Stimulated activated CD4-positive, alpha-beta T cell treated with anti-CD3 and anti-CD28 coated beads, Interleukin-15, amount 100 ng/mL, for 1 hour (primary cell): ENCODE results near the gene EPB41L5.
"Not testable (repeated sequence)": the region's sequence is repeated elsewhere in the genome, so short reads cannot be mapped to it uniquely, and the experiment has no call there.

Experiments
- DNase-seq, 2 donors: peaks; one replicate each; pipeline ENCODE4 v3.0.0-alpha.2; 2020; ENCODE audit warnings: low read depth in 1 of 2, low spot score in 1 of 2

The EPB41L5 gene

DNA sequence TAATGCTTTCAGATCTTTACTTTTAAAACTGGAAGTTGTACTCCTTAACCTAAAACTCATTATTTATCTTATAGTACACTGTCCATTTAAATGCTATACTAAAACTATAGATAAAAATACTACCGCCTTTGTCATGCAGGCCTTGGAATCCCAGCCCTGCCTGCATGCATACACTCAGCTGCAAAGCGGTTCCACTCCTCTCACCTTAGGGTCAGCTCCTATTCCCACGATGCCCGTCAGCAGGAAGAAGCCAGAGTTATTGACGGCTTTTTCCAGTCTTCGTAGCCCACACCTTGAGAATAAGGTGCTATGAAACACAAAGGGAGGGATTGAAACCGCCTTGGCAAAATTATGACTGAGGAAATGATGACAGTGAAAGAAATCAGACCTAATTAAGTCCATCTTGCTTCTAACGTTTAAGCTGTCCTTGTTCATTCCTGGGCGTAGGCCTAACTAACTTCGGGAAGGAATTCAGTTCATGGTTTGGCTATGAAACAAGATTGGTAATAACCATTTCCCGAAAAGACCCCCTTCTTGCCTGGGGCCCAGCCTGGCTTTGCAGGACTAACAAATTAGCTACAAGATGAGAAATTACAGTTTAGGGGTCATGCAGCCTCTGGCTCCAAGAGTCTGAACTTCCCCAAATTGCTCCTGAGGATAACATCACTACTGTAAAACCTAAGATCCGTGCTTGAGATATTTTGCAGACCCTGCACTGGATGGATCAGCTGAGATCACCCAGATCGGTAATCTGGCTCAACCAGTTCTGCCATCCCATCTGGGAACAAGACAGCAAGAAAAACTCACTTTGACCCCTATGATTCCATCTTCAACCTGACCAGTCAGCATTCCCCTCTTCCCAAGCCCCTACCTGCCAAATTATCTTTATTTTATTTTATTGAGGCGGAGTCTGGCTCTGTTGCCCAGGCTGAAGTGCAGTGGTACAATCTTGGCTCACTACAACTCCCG, 17.1 kb downstream of the EPB41L5 start:
- no peak for DNase-seq

DNA sequence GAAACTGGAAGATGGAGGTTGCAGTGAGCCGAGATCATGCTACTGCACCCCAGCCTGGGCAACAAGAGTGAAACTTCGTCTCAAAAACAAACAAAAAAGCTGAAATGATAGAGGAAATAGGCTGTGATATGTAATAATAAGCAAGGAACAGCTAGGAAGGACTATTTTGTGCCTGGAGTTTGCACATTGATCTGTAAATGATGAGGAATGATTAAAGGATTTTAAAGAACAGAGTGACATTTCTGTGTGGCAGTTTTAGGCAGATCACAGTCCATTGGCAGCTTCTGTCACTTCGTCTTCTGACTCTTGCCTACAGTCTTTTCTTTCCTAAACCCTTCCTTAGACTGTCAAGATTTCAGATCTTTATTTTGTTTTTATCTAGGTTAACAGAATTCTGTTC, 19.4 kb downstream of the EPB41L5 start:
- DNase-seq = no peak

DNA sequence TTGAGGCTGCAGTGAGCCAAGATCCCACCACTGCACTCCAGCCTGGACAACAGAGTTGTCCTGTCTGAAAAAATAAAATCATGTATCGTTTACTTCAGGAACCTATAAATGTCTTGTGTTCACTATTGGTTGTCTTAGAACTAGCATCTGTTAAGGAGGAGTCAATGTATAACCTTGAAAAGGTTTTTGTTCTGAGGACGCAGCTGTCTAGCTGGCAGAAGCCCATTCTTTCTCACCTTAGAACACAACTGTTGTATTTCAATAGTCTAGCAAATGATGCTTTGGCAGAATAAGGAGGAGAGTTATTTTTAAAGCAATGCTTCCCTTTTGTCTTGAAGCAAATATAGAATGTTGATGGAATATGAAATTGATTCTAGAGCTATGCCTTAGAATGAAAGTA, 21.1 kb downstream of the EPB41L5 start:
- DNase-seq = no peak

DNA sequence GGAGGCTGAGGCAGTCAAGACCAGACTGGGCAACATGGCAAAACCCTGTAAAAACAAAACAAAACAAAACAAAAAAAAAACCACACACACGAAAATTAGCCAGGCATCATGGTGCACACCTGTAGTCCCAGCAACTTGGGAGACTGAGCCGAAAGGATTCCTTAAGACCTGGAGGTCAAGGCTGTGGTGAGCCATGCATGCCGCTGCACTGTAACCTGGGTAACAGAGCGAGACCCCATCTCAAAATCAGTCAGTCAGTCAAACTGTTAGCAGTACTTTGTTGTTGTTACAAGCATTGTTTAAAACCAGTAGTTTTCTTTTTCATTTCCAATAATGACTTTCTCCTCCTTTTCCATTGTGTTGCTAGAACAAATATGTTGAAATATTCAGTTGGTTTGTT, 21.7 kb downstream of the EPB41L5 start:
- DNase-seq = no peak

DNA sequence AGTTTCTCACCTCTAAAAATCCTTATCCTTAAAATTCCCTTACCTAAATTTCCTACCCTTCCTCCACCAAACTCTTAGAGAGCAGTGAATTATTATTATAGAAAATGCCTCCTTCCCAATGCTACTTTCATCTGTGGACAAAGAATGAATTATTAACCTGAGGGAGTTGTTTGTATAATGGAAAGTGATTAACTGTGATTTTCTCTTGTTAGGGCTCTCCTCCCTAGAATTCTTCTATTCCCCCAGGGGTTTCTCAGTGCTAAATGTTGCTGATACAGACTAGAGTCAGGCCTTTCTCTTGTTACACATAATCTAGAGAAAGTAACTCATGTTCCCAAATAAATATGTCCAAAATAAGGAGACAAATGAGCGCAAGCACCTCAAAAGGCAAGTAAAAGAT, 23.3 kb downstream of the EPB41L5 start:
- DNase-seq = no peak

DNA sequence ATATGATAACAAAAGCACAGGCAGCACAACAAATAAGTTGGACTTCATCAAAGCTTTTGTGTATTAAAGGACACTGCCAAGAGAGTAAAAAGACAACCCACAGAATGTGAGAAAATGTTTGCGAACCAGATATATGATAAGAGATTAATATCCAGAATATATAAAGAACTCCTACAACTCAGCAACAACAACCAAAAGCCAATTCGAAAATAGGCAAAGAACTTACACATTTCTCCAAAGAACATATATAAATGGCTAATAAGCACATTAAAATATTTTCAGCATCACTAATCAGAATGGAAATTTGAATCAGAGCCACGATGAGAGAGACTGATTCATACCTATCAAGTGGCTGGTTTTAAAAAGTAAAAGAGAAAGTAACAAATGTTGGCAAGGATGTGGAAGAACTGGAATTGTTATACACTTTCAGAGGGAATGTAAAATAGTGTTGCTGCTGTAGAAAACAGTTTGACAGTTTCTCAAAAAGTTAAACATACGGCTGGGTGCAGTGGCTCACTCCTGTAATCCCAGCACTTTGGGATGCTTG, 25.2 kb downstream of the EPB41L5 start:
- DNase-seq = no peak

DNA sequence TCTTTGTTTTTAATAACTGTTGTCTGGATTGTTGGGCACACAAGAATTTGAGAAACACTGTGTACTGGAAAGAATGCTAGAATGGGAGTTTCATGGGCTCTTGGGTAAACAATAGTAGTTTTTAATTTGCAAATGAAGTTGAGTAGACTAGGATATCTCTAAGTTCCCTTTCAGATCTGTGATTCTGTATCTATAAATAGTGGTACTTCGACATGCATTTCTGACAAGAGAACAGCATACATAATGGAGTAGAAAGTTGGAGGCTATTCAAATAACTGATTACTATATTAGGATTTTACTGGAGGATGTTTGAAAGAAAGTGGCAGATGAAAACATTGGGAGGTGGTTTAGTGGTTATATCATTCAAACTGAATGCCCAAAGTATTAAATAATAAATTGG, 29.5 kb downstream of the EPB41L5 start:
- DNase-seq = no peak

DNA sequence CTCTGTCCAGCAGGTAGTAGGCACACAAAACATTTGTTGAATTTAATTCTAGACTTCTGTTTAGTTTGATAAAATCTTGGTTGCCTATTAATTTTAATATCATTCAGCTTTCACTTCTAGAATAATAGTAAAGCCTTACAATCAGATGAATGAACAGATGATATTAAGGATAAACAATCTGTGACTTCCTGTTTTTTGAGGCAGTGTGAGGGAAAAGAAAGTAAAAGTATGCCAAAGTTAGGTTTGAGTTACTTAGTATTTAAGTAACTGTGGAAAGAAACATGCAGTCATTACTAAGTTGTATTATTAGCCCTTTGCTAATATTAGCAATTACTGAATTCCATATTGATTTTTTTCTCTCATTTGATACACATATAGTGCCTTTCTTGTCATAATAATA, 31.5 kb downstream of the EPB41L5 start:
- DNase-seq = no peak

DNA sequence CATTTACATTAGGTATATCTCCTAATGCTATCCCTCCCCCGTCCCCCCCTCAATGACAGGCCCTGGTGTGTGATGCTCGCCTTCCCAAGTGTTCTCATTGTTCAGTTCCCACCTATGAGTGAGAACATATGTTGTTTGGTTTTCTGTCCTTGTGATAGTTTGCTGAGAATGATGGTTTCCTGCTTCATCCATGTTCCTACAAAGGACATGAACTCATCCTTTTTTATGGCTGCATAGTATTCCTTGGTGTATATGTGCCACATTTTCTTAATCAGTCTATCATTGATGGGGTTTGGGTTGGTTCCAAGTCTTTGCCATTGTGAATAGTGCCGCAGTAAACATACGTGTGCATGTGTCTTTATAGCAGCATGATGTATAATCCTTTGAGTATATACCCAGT, 32.9 kb downstream of the EPB41L5 start:
- not testable (repeated sequence) for DNase-seq

DNA sequence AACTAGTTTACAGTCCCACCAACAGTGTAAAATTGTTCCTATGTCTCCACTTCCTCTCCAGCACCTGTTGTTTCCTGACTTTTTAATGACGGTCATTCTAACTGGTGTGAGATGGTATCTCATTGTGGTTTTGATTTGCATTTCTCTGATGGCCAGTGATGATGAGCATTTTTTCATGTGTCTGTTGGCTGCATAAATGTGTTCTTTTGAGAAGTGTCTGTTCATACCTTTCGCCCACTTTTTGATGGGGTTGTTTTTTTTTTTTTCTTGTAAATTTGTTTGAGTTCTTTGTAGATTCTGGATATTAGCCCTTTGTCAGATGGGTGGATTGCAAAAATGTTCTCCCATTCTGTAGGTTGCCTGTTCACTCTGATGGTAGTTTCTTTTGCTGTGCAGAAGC, 33.4 kb downstream of the EPB41L5 start:
- DNase-seq = not testable (repeated sequence)

DNA sequence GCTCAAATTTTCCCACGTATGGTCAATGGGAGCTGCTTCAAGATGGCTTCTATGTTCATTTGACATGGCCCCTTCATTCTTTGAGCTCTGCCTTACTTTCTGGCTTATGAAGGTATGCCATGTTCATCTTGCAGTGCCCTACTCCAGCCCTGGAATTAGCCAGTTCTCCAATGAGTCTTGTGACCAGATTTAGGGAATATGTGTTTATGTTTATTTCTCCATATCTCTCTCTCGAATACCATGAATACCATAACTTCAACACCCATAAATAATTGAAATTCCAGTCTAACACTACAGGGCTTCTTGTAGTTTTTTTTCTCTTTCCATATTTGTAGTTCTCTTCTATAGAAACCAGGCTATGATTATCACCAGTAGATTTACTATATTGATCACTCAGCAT, 39.7 kb downstream of the EPB41L5 start:
- no peak for DNase-seq

DNA sequence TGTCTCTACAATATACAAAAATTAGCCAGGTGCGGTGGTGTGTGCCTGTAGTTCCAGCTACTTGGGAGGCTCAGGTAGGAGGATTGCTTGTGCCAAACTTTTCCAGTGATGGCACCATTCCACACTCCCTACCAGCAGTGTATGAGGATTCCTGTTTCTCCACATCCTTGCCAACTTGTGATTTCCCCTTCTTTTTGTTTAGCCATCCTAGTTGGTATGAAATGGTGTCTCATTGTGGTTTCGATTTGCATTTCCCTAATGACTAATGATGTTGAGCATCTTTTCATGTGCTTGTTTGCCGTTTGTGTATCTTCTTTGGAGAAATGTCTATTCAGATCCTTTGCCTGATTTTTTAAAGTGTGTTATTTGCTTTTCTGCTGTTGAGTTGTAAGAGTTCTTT, 41.0 kb downstream of the EPB41L5 start:
- no peak for DNase-seq

DNA sequence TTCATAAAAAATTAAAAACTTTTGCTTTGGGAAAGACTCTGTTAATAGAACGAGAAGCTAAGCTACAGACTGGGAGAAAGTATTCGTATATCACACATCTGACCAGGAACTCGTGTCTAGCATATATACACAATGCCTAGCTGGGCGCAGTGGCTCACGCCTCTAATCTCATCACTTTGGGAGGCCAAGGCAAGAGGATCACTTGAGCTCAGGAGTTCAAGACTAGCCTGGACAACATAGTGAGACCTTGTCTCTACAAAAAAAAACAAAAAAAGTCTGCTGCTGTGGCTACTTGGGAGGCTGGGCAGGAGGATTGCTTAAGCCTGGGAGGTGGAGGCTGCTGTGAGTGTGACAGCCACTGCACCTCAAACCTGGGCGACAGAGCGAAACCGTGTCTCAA, 46.6 kb downstream of the EPB41L5 start:
- no peak for DNase-seq

DNA sequence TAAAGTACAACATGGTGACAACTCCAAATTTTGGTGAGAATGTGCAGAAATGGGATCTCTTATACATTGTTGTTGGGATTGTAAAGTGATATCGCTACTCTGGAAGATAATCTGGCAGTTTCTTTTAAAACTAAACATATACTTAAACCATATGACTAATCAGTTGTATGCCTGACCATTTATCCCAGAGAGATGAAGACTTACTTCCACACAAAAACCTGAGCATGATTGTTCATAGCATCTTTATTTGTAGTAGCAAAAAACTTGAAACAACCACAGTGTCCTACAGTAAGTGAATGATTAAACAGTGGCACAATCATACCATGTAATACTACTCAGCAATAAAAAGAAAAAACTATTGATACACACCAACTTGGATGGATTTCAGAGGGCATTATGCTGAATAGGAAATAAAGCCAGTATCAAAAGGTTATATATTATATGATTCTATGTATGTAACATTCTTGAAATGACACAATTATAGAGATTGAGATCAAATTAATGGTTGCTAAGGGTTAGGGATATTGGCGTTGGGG, 47.3 kb downstream of the EPB41L5 start:
- no peak for DNase-seq

DNA sequence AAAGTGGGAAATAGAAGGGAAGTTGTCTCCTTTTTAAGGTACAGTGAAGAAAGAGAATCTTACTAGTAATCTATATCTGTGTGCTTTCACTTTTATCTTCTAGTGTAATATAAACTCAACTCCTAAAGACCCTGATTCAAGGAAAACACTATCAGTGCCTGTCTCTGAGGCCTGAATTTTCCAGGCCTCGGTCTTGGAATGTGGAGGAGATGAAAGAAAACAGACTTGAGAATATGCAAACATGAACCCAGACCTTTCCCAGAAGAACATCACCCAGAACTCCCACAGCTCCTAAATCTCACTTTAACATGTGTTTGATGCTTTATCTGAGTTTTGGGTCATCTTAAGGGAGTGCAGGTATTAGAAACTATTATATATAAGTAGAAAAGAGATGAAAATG, 51.8 kb downstream of the EPB41L5 start:
- no peak for DNase-seq

DNA sequence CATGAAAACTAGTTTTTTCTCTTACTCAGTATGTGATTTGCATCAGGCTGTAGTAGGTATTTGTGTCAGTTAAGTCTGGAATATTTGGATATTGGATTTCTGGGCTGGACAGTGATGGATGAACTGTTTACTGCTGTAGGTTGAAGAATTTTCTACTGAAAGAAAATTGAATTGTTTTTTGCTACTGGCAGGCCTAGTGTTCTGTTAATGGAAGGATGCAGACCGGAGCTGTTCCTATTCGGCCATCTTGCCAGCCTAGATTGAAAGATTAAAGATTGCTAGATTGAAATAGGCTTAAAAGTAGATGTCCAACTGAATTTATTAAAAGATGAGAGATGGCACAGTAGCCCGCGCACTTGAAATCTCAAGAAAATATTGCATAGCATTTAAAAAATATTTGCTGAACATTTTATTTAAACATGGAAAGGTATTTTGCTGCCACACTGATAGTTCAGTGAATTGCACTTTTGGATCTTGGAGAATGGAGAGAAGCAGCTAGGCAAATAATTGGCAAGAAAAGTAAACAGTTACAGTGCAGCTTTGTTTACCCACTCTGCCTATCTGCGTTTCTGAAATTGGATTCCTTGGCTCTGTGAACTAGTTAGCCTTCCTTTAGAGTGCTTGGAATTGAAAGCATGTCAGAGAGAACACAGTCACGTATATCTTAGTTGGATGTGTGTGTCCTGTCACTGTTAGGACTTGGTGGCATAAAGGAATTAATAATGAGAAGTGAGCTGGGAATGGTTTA, 54.1 kb downstream of the EPB41L5 start:
- no peak for DNase-seq

DNA sequence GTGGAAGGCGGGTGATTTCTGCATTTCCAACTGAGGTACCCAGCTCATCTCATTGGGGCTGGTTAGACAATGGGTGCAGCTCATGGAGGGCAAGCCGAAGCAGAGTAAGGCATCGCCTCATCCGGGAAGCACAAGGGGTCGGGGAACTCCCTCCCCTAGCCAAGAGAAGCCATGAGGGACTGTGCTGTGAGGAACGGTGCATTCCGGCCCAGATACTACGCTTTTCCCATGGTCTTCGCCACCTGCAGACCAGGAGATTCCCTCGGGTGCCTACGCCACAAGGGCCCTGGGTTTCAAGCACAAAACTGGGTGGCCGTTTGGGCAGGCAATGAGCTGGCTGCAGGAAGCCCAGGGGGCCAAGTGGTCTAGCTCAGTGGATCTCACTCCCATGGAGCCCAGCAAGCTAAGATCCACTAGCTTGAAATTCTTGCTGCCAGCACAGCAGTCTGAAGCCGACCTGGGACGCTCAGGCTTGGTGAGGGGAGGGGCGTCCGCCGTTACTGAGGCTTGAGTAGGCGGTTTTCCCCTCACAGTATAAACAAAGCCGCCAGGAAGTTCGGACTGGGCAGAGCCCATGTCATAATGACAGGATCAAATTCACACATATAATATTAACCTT, 55.3 kb downstream of the EPB41L5 start:
- not testable (repeated sequence) for DNase-seq

DNA sequence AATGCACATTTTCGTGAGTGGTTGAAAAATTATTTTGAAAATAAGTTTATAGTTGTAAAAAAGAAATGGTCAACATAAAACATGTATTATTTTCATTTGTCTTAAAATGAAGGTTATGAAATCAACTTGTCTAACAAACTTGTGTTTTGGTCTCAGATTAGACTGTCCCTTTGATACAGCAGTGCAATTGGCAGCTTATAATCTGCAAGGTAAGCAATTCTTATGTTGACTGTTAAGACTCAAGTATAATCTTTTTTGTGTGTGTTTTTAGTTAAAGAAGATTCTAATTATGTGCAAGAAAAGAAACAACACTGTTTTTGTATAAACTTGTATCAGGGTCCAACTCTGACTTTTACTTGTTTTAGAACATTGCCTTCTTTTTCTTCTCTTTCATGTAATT, 62.7 kb downstream of the EPB41L5 start:
- DNase-seq = no peak

DNA sequence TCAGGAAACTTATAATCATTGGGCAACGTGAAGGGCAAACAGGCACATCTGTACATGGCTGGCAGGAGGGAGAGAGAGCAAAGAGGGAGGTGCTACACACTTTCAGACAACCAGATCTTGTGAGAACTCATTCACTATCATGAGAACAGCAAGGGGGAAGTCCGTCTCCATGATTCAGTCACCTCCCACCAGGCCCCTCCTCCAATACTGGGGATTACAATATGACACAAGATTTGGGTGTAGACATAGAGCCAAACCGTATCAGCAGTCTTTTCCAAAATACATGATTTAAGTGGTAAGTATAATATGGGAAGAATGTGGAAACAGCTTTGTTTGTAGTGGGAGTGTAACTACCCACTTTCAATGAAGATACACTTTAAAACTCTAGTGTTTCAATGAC, 65.0 kb downstream of the EPB41L5 start:
- DNase-seq = no peak

DNA sequence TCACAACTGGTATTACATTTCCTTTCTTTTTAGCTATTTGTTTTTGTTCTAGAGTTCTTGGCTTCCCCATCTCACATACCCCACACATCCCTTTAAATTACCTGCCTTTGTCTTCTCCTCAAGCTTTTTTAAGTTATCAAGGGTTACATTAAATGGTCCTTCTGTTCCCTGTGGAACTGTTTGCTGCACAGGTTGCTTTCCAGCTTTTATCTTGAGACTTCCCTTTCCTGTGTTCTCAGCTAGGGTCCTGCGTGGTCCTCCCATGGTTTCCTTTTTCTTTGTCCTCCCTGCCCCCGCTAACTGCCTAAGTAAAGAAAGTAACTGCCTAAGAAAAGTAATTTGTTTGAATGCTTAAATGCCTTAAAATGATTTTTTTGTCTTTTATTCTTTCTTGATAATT, 66.8 kb downstream of the EPB41L5 start:
- no peak for DNase-seq

DNA sequence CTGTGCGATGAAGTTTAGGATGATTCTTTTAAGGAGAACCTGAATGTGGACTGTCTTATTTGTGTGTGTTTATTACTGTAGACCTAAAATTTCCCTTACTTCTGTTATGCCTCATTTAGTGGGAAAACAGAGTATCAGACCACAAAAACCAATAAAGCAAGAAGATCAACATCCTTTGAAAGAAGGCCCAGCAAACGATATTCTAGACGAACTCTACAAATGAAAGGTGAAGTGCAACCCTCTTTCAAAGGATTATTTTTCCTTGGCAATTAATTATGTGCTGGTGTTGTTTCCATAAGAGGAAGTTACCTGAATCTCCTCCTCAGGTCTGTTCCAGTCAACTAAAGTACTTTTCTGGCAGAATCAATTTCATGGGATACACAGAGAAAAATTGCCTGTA, 78.6 kb downstream of the EPB41L5 start:
- DNase-seq = no peak
